OCI-LY1 (cell line): ENCODE measurements around the gene PIP4P1.

ENCODE experiments used
- CTCF ChIP-seq: fragments of 200-600 bp; sonication (generic), shearing (Covaris generic); IDR thresholded peaks from 2 replicates; pipeline ENCODE4 v1.5.1; 2017; ENCODE audit warnings: mild to moderate bottlenecking, antibody characterized with exemption, low read length, moderate library complexity, mixed read lengths
- EZH2 ChIP-seq: fragments of 200-600 bp; sonication (generic), shearing (Covaris generic); IDR thresholded peaks from 2 replicates; pipeline ENCODE4 v1.8.0; 2017; ENCODE audit warnings: borderline replicate concordance, mixed run types, mild to moderate bottlenecking, antibody characterized with exemption, low read length, moderate library complexity, mixed read lengths

GRCh38 chr14:20472536-20473169 is 11.4 kb upstream of the PIP4P1 start:
- no peak for TF ChIP-seq CTCF
- no peak for TF ChIP-seq EZH2
